Stimulated activated CD8-positive, alpha-beta memory T cell treated with anti-CD3 and anti-CD28 coated beads, Interleukin-12 subunit alpha, Interleukin-12 subunit beta, amount 100 ng/mL, for 24 hours (primary cell): ENCODE measurements around the gene FDX1.

ENCODE experiments used
- DNase-seq: peaks from one replicate; pipeline ENCODE4 v3.0.0-alpha.2; 2020; ENCODE audit errors: extremely low read depth

FDX1 gene

GRCh38 chr11:110431051-110431672 lies 1.4 kb downstream of the FDX1 start:
- DNase-seq = no peak

GRCh38 chr11:110431674-110432073 lies 1.9 kb downstream of the FDX1 start:
- no peak for DNase-seq

- no peak for DNase-seq
Measured at GRCh38 chr11:110432713-110433392, 3.1 kb downstream of the FDX1 start.

- no peak for DNase-seq
Measured at GRCh38 chr11:110433393-110434333, 3.9 kb downstream of the FDX1 start.

- DNase-seq = no peak
Measured at GRCh38 chr11:110434952-110435779, 5.4 kb downstream of the FDX1 start.

- no peak for DNase-seq
Measured at GRCh38 chr11:110435780-110436717, 6.3 kb downstream of the FDX1 start.

- no peak for DNase-seq
Measured at GRCh38 chr11:110438017-110438416, 8.3 kb downstream of the FDX1 start.

- no peak for DNase-seq
Measured at GRCh38 chr11:110445437-110445836, 15.7 kb downstream of the FDX1 start.

- DNase-seq = no peak
Measured at GRCh38 chr11:110446061-110446460, 16.3 kb downstream of the FDX1 start.

GRCh38 chr11:110446594-110446993 lies 16.8 kb downstream of the FDX1 start:
- DNase-seq = no peak

GRCh38 chr11:110447343-110447742 lies 17.6 kb downstream of the FDX1 start:
- no peak for DNase-seq

GRCh38 chr11:110447897-110448745 lies 18.4 kb downstream of the FDX1 start:
- DNase-seq = no peak

- DNase-seq = no peak
Measured at GRCh38 chr11:110450246-110450645, 20.5 kb downstream of the FDX1 start.

- no peak for DNase-seq
Measured at GRCh38 chr11:110452720-110453119, 23.0 kb downstream of the FDX1 start.

GRCh38 chr11:110453684-110454354 lies 24.1 kb downstream of the FDX1 start:
- no peak for DNase-seq

- DNase-seq = no peak
Measured at GRCh38 chr11:110454609-110455008, 24.9 kb downstream of the FDX1 start.

GRCh38 chr11:110455718-110456117 lies 26.0 kb downstream of the FDX1 start:
- DNase-seq = no peak

GRCh38 chr11:110463153-110463552 lies 33.4 kb downstream of the FDX1 start:
- DNase-seq = no peak

GRCh38 chr11:110465231-110465630 lies 35.5 kb downstream of the FDX1 start:
- no peak for DNase-seq
